HG02970 (cell line): ENCODE measurements around the gene TVP23A.
"Not testable (repeated sequence)": the region's sequence is repeated elsewhere in the genome, so short reads cannot be mapped to it uniquely, and the experiment has no call there.

Experiments used
- ATAC-seq: cut with Tn5 transposase; IDR thresholded peaks from one replicate; pipeline ENCODE4 v1.9.1; 2021; ENCODE audit warnings: mild to moderate bottlenecking, moderate library complexity, moderate number of reproducible peaks; ENCODE audit not compliant: unreplicated experiment, low FRiP score

TVP23A gene

GRCh38 chr16:10836174-10836853 lies 17.7 kb upstream of the TVP23A start:
- ATAC-seq, result no peak

- no peak for ATAC-seq
Measured at GRCh38 chr16:10835281-10835931, 16.8 kb upstream of the TVP23A start.

- ATAC-seq, result no peak
Measured at GRCh38 chr16:10834766-10835165, 16.2 kb upstream of the TVP23A start.

- ATAC-seq, result no peak
Measured at GRCh38 chr16:10834130-10834529, 15.5 kb upstream of the TVP23A start.

GRCh38 chr16:10833271-10833670 lies 14.7 kb upstream of the TVP23A start:
- ATAC-seq, result no peak

GRCh38 chr16:10831894-10832886 lies 13.6 kb upstream of the TVP23A start:
- no peak for ATAC-seq

GRCh38 chr16:10830240-10830639 lies 11.6 kb upstream of the TVP23A start:
- ATAC-seq, result not testable (repeated sequence)

GRCh38 chr16:10829390-10830098 lies 10.9 kb upstream of the TVP23A start:
- ATAC-seq, result not testable (repeated sequence)

GRCh38 chr16:10828851-10829366 lies 10.3 kb upstream of the TVP23A start:
- no peak for ATAC-seq

GRCh38 chr16:10827691-10828341 lies 9.2 kb upstream of the TVP23A start:
- ATAC-seq, result no peak

GRCh38 chr16:10824111-10824893 lies 5.7 kb upstream of the TVP23A start:
- no peak for ATAC-seq

- no peak for ATAC-seq
Measured at GRCh38 chr16:10822702-10823101, 4.1 kb upstream of the TVP23A start.

GRCh38 chr16:10820546-10820945 lies 2.0 kb upstream of the TVP23A start:
- ATAC-seq, result no peak

GRCh38 chr16:10817514-10817913 lies 1.1 kb downstream of the TVP23A start:
- ATAC-seq, result no peak

- ATAC-seq, result no peak
Measured at GRCh38 chr16:10813099-10813455, 5.5 kb downstream of the TVP23A start.

- ATAC-seq, result peak; percentile 66
Measured at GRCh38 chr16:10812312-10813098, 6.1 kb downstream of the TVP23A start.

GRCh38 chr16:10809706-10810105 lies 8.9 kb downstream of the TVP23A start:
- no peak for ATAC-seq

GRCh38 chr16:10808850-10809249 lies 9.7 kb downstream of the TVP23A start:
- ATAC-seq, result no peak
